ENCODE results near the gene ZMIZ1.

The ZMIZ1 gene

GRCh38 chr10:79351332-79351731, 282.6 kb downstream of the ZMIZ1 start:
- DNase-seq, result no peak

GRCh38 chr10:79352035-79352877, 283.5 kb downstream of the ZMIZ1 start:
- no peak for DNase-seq

GRCh38 chr10:79353000-79353406, 284.2 kb downstream of the ZMIZ1 start:
- no peak for DNase-seq

GRCh38 chr10:79353726-79354125, 285.0 kb downstream of the ZMIZ1 start:
- no peak for DNase-seq

- no peak for DNase-seq
Measured at GRCh38 chr10:79354141-79354540, 285.4 kb downstream of the ZMIZ1 start.

- no peak for DNase-seq
Measured at GRCh38 chr10:79354615-79355014, 285.8 kb downstream of the ZMIZ1 start.

GRCh38 chr10:79355420-79356017, 286.8 kb downstream of the ZMIZ1 start:
- no peak for DNase-seq

GRCh38 chr10:79356104-79356503, 287.3 kb downstream of the ZMIZ1 start:
- no peak for DNase-seq

GRCh38 chr10:79357180-79357579, 288.4 kb downstream of the ZMIZ1 start:
- DNase-seq, result no peak

- DNase-seq, result no peak
Measured at GRCh38 chr10:79358811-79359210, 290.0 kb downstream of the ZMIZ1 start.

GRCh38 chr10:79359816-79360498, 291.2 kb downstream of the ZMIZ1 start:
- DNase-seq, result no peak

- DNase-seq, result no peak
Measured at GRCh38 chr10:79360499-79361342, 292.0 kb downstream of the ZMIZ1 start.

- DNase-seq, result no peak
Measured at GRCh38 chr10:79361726-79362397, 293.1 kb downstream of the ZMIZ1 start.

Data from DMS 273 treated with DMSO at 0.1 percent for 48 hours (cell line).